Right renal cortex interstitium (tissue), 3 donors: ENCODE measurements around the gene ZBED4. TPM values are rescaled to one million over a fixed set of nuclear protein-coding genes. Genes with fewer than 3 reads are reported as not detected.

Experiments
- DNase-seq, 3 donors: peaks; one replicate each; pipeline ENCODE4 v3.0.0-alpha.2; 2013; ENCODE audit warnings: low read depth in 3 of 3, low spot score in 2 of 3
- polyA plus RNA-seq, 3 donors: library from polyadenylated mRNA; unstranded; fragments of 120-200 nt; gene quantifications; one replicate each; pipeline ENCODE4 v1.2.1, GENCODE V29; 2013; ENCODE audit not compliant: insufficient read length in 3 of 3

The ZBED4 gene
- polyA plus RNA-seq, 3 donors = 16.3 to 16.8 (median 16.6) TPM

GRCh38 chr22:49933236-49934159, 79.9 kb downstream of the ZBED4 start:
- DNase-seq = no peak

- no peak for DNase-seq
Observed at GRCh38 chr22:49934160-49934890, 80.7 kb downstream of the ZBED4 start.

- DNase-seq = no peak
Observed at GRCh38 chr22:49934891-49935557, 81.4 kb downstream of the ZBED4 start.

GRCh38 chr22:49935561-49935960, 81.9 kb downstream of the ZBED4 start:
- no peak for DNase-seq

GRCh38 chr22:49936018-49936972, 82.7 kb downstream of the ZBED4 start:
- no peak for DNase-seq

- DNase-seq = no peak
Observed at GRCh38 chr22:49936973-49937757, 83.5 kb downstream of the ZBED4 start.

GRCh38 chr22:49937758-49938564, 84.3 kb downstream of the ZBED4 start:
- DNase-seq = no peak

- no peak for DNase-seq
Observed at GRCh38 chr22:49938565-49939136, 85.0 kb downstream of the ZBED4 start.

Other genes with a start within 250 kb of the ZBED4 start
- 10 to 100 TPM; 31.0 to 33.1 (median 31.7) TPM for gene BRD1, start 26.0 kb upstream of the ZBED4 start, polyA plus RNA-seq
- 10 to 100 TPM; 22.7 to 28.2 (median 27.0) TPM for gene ALG12, start 64.6 kb downstream of the ZBED4 start, polyA plus RNA-seq
- 10 to 100 TPM; 23.6 to 28.5 (median 26.4) TPM for gene CRELD2, start 64.8 kb downstream of the ZBED4 start, polyA plus RNA-seq
- gene PIM3, start 106.9 kb downstream of the ZBED4 start, polyA plus RNA-seq = 10 to 100 TPM; 12.4 to 16.2 (median 14.5) TPM
- under 1 TPM in 1 of 3 donors, not detected in 2; 0.03 TPM for gene IL17REL, start 158.9 kb downstream of the ZBED4 start, polyA plus RNA-seq
- gene TTLL8, start 204.5 kb downstream of the ZBED4 start, polyA plus RNA-seq = not detected
- gene MLC1, start 231.6 kb downstream of the ZBED4 start, polyA plus RNA-seq = 1 to 10 TPM in 1 of 3 donors, under 1 TPM in 2; 0.64 to 1.0 (median 0.90) TPM
- 1 to 10 TPM in 1 of 3 donors, under 1 TPM in 2; 0.49 to 1.0 (median 0.85) TPM for gene MOV10L1, start 236.2 kb downstream of the ZBED4 start, polyA plus RNA-seq